ACC112 (cell line): ENCODE results near the gene CAMSAP2.
"Not testable (repeated sequence)": the region's sequence is repeated elsewhere in the genome, so short reads cannot be mapped to it uniquely, and the experiment has no call there.

Experiments used
- H2AFZ ChIP-seq: fragments of 200-600 bp; sonication (generic); one replicate; pipeline ENCODE4 v1.6.0; 2017; ENCODE audit warnings: antibody characterized with exemption, low read length; ENCODE audit not compliant: unreplicated experiment
- H3K27ac ChIP-seq: fragments of 200-600 bp; sonication (generic); 2 replicates; pipeline ENCODE4 v1.5.1; 2014; ENCODE audit warnings: low read depth, mild to moderate bottlenecking, antibody characterized with exemption, low read length, moderate library complexity
- H3K27me3 ChIP-seq: fragments of 200-600 bp; sonication (generic); 2 replicates; pipeline ENCODE4 v1.6.1; 2014; ENCODE audit warnings: mild to moderate bottlenecking, antibody characterized with exemption, low read length, moderate library complexity, mixed read lengths; ENCODE audit not compliant: insufficient read depth
- H3K36me3 ChIP-seq: fragments of 200-600 bp; sonication (generic); 2 replicates; pipeline ENCODE4 v1.6.1; 2016; ENCODE audit warnings: mild to moderate bottlenecking, antibody characterized with exemption, low read length, moderate library complexity, mixed read lengths; ENCODE audit not compliant: insufficient read depth
- H3K4me1 ChIP-seq: fragments of 200-600 bp; sonication (generic); one replicate; pipeline ENCODE4 v1.6.1; 2016; ENCODE audit warnings: low read length, mixed read lengths; ENCODE audit not compliant: insufficient read depth, unreplicated experiment, control insufficient read depth
- H3K4me3 ChIP-seq: fragments of 200-600 bp; sonication (generic); 2 replicates; pipeline ENCODE4 v1.5.1; 2014; ENCODE audit warnings: mild to moderate bottlenecking, low read depth, low read length
- H3K79me2 ChIP-seq: fragments of 200-600 bp; sonication (generic); one replicate; pipeline ENCODE4 v1.6.0; 2016; ENCODE audit warnings: low read length; ENCODE audit not compliant: control insufficient read depth, unreplicated experiment, insufficient read depth

The CAMSAP2 gene

DNA sequence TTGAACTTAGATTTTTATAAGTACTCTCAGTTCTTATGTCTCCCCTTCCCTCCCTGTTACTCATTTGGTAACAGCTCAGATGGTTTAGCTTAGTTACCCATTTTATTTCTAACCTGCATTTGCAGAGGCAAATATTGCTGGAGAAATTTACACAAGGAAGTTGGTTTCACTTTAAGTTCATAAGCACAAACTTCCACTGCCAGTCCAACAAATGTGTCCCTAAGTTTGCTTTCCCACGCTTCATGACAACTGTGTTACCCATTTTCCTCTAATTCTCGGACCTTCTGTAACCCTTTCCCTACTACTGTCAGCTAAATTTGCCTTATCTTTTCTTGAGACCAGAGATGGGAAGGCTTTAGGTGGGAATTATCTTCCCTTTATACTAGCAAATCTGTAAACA is 70.2 kb downstream of the CAMSAP2 start:
- Histone ChIP-seq H3K4me3 (no peak overlapping the region), H3K27me3 (no peaks in the 10 kb centered on the region), H3K36me3 (peaks cover 17% of the 10 kb centered on the region), H3K27ac (no peak overlapping the region), H2AFZ (no peak overlapping the region), H3K79me2 (peaks cover 19% of the 10 kb centered on the region), H3K4me1 (no peaks in the 10 kb centered on the region)

DNA sequence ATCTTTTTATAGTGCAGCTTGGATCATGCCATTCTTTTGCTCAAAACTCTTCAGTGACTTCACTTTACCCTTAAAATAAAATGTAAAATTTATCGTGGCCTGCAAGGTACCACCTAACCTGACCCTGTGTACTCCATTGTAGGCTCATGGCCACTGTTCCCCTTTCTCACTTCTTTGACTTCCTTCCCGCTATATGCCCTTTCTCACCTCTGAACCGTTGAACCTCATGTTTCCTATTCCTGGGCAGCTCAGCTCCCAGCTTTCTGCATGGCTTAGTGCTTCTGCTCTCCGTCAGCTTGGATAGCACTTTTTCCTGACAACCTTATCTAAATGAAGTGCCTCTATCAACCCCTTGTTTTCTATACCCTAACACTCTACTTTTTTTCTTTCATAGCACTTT is 73.0 kb downstream of the CAMSAP2 start:
- Histone ChIP-seq H2AFZ (no peak overlapping the region), H3K27me3 (no peaks in the 10 kb centered on the region), H3K4me3 (no peak overlapping the region), H3K27ac (no peak overlapping the region), H3K79me2 (no peaks in the 10 kb centered on the region), H3K4me1 (no peaks in the 10 kb centered on the region), H3K36me3 (peaks cover 32% of the 10 kb centered on the region)

DNA sequence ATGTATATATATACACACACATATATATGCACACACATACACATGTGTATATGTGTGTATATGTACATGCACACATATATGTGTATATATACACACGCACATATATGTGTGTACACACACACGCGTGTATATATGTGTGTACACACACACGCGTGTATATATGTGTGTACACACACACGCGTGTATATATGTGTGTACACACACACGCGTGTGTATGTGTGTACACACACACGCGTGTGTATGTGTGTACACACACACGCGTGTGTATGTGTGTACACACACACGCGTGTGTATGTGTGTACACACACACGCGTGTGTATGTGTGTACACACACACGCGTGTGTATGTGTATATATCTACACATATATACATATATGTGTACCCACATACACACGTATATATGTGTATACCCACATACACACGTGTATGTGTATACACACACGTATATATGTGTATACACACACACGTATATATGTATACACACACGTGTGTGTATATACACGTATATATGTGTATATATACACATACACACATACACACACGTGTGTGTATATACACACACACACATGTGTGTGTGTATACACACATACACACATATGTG is 78.0 kb downstream of the CAMSAP2 start:
- not testable (repeated sequence) for H3K79me2 ChIP-seq, H3K27ac ChIP-seq, H3K27me3 ChIP-seq, H3K4me1 ChIP-seq, H3K4me3 ChIP-seq, H2AFZ ChIP-seq
- H3K36me3 ChIP-seq: peaks cover 23% of the 10 kb centered on the region

DNA sequence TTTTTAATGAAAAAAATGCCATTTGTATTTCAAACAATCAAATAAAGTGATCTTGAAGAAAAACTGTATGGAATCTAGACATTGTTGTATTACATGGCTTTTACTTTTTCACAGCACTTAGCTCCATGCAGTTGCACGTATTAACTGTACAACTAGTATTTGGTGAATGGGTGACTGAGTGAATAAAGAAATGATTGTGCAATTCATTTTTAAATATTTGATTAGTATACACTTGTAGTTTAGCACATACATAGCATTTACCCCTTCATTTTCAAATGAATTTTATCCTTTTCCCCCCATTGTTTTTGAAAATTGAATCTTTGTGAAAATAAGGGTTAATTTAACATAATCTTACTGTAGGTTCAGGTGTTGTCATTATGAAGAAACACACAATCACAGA is 79.6 kb downstream of the CAMSAP2 start:
- Histone ChIP-seq H3K36me3 (peaks cover 21% of the 10 kb centered on the region), H3K4me3 (no peak overlapping the region), H2AFZ (no peak overlapping the region), H3K79me2 (peaks cover 4% of the 10 kb centered on the region), H3K27ac (no peak overlapping the region), H3K27me3 (no peaks in the 10 kb centered on the region), H3K4me1 (no peaks in the 10 kb centered on the region)

DNA sequence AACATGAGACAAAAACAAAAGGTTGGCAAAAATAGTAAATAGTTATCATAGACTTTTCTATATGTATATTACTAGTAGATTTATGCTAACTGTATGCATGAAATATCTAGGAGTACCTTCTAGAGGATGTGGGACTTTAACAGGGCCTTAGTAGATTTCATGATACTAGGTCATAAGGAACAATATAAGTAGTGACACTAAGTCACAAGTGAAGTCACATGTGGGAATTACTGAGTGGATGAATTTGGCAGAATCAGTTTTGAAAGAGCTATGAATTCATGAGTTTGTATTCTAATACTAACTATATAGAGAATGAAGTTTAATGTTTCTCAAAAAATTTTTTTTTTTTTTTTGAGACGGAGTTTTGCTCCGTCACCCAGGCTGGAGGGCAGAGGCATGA is 81.0 kb downstream of the CAMSAP2 start:
- H3K27me3 ChIP-seq: no peaks in the 10 kb centered on the region
- H3K4me3 ChIP-seq: no peak overlapping the region
- H3K36me3 ChIP-seq: peaks cover 19% of the 10 kb centered on the region
- H3K4me1 ChIP-seq: no peaks in the 10 kb centered on the region
- H3K79me2 ChIP-seq: peaks cover 4% of the 10 kb centered on the region
- no peak overlapping the region for H3K27ac ChIP-seq
- no peak overlapping the region for H2AFZ ChIP-seq

DNA sequence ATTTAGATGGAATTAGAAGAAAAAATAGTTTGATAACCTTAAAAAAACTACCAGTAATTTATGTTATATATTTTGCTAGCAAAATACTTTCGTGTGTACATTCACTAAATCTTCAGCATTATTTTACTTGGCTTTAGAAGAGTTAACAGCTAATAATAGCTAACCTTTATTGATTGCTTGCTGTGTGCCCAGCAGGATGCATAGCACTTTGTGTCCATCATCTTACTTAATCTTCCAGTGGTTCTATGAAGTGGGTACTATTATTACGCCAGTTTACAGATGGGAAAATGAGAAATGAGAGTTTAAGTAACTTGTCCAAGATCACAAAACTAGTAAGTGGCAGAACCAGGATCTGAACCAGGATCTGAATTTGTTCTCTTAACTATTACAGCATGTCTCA is 92.4 kb downstream of the CAMSAP2 start:
- H3K27me3 ChIP-seq: no peaks in the 10 kb centered on the region
- peaks cover 12% of the 10 kb centered on the region for H3K79me2 ChIP-seq
- H3K36me3 ChIP-seq: peaks cover under 1% of the 10 kb centered on the region
- H3K4me1 ChIP-seq: peaks cover 7% of the 10 kb centered on the region
- no peak overlapping the region for H3K4me3 ChIP-seq
- H3K27ac ChIP-seq: no peak overlapping the region
- no peak overlapping the region for H2AFZ ChIP-seq

DNA sequence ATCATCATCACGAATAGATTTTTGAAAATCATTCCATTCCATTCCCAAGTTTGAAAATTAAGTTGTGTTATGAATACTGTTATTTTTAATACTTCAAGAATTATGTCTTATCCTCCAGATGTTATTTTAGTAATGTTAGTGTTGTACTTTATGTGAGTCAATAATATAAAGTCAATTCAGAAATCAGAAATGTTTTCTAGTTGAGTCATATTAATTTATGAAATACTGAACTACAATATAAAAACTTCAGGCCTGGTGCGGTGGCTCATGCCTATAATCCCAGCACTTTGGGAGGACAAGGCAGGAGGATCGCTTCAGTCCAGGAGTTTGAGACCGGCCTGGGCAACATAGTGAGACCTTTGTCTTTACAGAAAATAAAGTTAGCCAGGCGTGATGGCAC is 95.7 kb downstream of the CAMSAP2 start:
- Histone ChIP-seq H3K27ac (peak overlapping the region; percentile 2; the same call in 1 of the 2 replicates), H3K4me1 (peaks cover 24% of the 10 kb centered on the region), H3K4me3 (no peak overlapping the region), H3K36me3 (peaks cover 5% of the 10 kb centered on the region), H3K27me3 (no peaks in the 10 kb centered on the region), H2AFZ (no peak overlapping the region), H3K79me2 (peaks cover 19% of the 10 kb centered on the region)

DNA sequence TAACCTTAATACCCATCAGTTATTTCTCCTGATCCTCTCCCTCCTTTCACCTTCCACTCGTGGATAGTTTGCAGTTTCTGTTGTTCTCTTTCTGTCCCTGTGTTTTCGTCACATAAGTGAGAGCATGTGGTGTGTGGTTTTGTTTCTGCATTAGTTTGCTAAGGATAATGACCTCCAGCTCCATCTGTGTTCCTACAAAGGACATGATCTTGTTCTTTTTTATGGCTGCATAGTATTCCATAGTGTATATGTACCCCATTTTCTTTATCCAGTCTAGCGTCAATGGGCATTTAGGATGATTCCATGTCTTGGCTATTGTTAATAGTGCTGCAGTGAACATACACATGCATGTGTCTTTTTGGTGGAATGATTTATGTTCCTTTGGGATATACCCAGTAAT is 97.5 kb downstream of the CAMSAP2 start:
- peaks cover 8% of the 10 kb centered on the region for H3K79me2 ChIP-seq
- H2AFZ ChIP-seq: no peak overlapping the region
- H3K27ac ChIP-seq: no peak overlapping the region
- H3K4me3 ChIP-seq: no peak overlapping the region
- H3K36me3 ChIP-seq: peaks cover 5% of the 10 kb centered on the region
- H3K4me1 ChIP-seq: peaks cover 26% of the 10 kb centered on the region
- no peaks in the 10 kb centered on the region for H3K27me3 ChIP-seq

DNA sequence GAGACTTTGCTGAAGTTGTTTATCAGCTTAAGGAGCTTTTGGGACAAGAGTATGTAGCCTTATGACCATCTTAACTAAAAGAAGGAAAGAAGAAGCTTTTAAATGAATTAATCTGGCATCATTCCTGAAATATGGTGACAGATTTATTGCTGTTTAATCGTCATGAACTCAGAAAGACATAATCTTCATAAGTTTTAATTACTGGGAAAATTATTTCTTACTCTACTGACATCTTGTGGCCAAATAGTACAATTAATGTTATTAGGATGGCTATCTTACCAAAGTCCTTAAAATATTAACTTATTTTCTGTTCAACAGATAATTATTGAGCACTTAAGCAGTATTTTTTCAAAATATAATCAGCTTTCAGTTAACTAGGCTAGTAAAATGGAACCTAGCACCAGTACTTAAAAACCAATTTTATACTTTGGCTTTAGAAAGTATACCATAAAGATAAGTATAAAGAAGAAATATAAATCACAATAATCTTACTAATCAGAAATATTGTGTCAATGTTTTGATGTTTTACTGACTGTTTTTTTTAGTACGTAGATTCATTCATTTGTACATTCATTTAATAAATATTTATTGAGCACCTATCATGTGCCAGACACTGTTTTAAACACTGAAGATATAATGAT is 99.4 kb downstream of the CAMSAP2 start:
- no peak overlapping the region for H2AFZ ChIP-seq
- peaks cover 8% of the 10 kb centered on the region for H3K79me2 ChIP-seq
- H3K4me1 ChIP-seq: peaks cover 26% of the 10 kb centered on the region
- peaks cover 10% of the 10 kb centered on the region for H3K36me3 ChIP-seq
- no peak overlapping the region for H3K4me3 ChIP-seq
- H3K27ac ChIP-seq: peak overlapping the region; percentile 72
- H3K27me3 ChIP-seq: no peaks in the 10 kb centered on the region

DNA sequence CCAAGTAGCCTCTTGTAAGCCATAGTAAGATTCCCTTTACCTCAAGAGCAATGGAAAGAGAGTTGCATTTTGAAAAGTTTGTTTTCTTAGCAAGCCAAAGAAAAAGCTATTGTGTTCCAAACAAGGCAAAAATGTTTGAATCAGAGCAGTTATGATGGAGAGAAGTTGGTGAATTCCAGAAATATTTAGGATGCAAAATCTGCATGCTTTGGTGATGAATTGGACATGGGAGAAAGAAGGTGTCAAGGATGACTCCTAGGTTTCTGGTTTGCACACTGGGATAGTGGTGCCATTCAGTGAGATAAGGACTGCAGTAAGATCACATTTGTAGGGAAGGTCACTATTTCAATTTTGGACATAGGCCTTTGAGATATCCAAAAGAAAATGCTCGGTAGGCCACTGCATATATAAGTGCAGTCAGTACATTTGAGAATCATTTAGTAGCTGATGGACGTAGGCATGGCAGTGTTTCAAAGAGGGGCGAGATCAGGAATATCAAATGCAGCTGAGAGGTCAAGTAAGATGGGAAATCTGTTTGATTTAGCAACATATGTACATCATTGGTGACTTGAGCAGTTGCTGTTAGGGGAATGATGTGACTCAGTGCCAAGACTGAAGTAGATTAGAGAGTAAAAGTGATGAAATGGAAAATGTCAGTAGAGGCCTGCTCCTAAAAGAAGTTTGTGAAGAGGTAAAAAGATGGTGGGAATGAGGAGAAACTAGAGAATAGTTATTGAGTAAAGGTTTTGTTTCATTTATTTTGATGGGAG is 100.2 kb downstream of the CAMSAP2 start:
- Histone ChIP-seq H3K79me2 (peaks cover 8% of the 10 kb centered on the region), H3K27ac (peak overlapping the region; percentile 72), H3K4me1 (peaks cover 26% of the 10 kb centered on the region), H3K36me3 (peaks cover 11% of the 10 kb centered on the region), H3K4me3 (no peak overlapping the region), H2AFZ (no peak overlapping the region), H3K27me3 (no peaks in the 10 kb centered on the region)

DNA sequence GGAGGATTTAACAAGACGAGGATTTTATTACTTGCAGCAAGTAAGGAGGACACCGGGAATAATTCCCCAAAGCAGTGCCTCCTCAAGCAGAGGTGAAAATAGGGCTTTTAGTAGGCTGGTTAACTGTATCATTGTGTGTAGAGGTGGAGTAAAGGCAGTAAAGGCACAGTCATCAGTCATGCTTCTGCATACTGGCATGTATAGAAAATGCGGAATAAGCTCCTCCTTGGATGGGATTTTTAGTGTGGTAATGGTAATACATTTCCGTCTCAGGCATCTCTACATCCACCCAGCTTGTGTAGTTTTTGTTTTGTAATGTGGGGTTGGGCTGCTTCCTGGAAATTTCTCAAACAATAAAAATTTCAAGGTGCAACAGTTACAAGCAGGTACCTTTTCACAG is 106.7 kb downstream of the CAMSAP2 start:
- no peaks in the 10 kb centered on the region for H3K27me3 ChIP-seq
- H3K4me3 ChIP-seq: no peak overlapping the region
- H3K79me2 ChIP-seq: peaks cover 2% of the 10 kb centered on the region
- no peak overlapping the region for H2AFZ ChIP-seq
- H3K4me1 ChIP-seq: no peaks in the 10 kb centered on the region
- no peak overlapping the region for H3K27ac ChIP-seq
- H3K36me3 ChIP-seq: peaks cover 52% of the 10 kb centered on the region
